H9 (cell line): ENCODE measurements around the gene ZNF3. TPM values are rescaled to one million over a fixed set of nuclear protein-coding genes. Genes with fewer than 3 reads are reported as not detected.

Experiments used
- DNase-seq: peaks from one replicate; pipeline ENCODE4 v3.0.0-alpha.2; 2017
- H2AFZ ChIP-seq: one replicate; pipeline ENCODE4 v1.6.1; 2013; ENCODE audit warnings: mild to moderate bottlenecking, low read length, control low read depth, moderate library complexity
- H2AK5ac ChIP-seq: 2 replicates; pipeline ENCODE4 v1.6.1; 2013; ENCODE audit warnings: low read length, control low read depth, mixed read lengths; ENCODE audit not compliant: insufficient read length
- H2BK120ac ChIP-seq: one replicate; pipeline ENCODE4 v1.6.1; 2013; ENCODE audit warnings: low read depth, mild to moderate bottlenecking, low read length, control low read depth, inconsistent platforms; ENCODE audit not compliant: poor library complexity, severe bottlenecking
- H2BK12ac ChIP-seq: 2 replicates; pipeline ENCODE4 v1.6.1; 2013; ENCODE audit warnings: low read length, control low read depth, mixed read lengths, low read depth; ENCODE audit not compliant: insufficient read length
- H2BK15ac ChIP-seq: 2 replicates; pipeline ENCODE4 v1.6.1; 2013; ENCODE audit warnings: low read depth, low read length, control low read depth
- H2BK20ac ChIP-seq: one replicate; pipeline ENCODE4 v1.6.1; 2013; ENCODE audit warnings: low read depth, mild to moderate bottlenecking, low read length, control low read depth, inconsistent platforms; ENCODE audit not compliant: poor library complexity, severe bottlenecking
- H2BK5ac ChIP-seq: 2 replicates; pipeline ENCODE4 v1.6.1; 2013; ENCODE audit warnings: low read length, control low read depth, mixed read lengths; ENCODE audit not compliant: insufficient read length
- H3K14ac ChIP-seq: 2 replicates; pipeline ENCODE4 v1.6.1; 2013; ENCODE audit warnings: low read length, control low read depth; ENCODE audit not compliant: insufficient read depth
- H3K18ac ChIP-seq: 2 replicates; pipeline ENCODE4 v1.6.1; 2013; ENCODE audit warnings: low read depth, mild to moderate bottlenecking, mixed read lengths, low read length, control low read depth; ENCODE audit not compliant: insufficient read length
- H3K23ac ChIP-seq: 2 replicates; pipeline ENCODE4 v1.6.1; 2013; ENCODE audit warnings: low read length, control low read depth, mixed read lengths, low read depth; ENCODE audit not compliant: insufficient read length
- H3K23me2 ChIP-seq: 2 replicates; pipeline ENCODE4 v1.6.1; 2013; ENCODE audit warnings: low read depth, mild to moderate bottlenecking, mixed read lengths, low read length, control low read depth; ENCODE audit not compliant: insufficient read length, poor library complexity, severe bottlenecking
- H3K27ac ChIP-seq: 2 replicates; pipeline ENCODE4 v1.5.1; 2013; ENCODE audit warnings: low read length, control low read depth, mixed read lengths, low read depth; ENCODE audit not compliant: insufficient read length
- H3K27me3 ChIP-seq: 2 replicates; pipeline ENCODE4 v1.6.1; 2013; ENCODE audit warnings: low read length, control low read depth, inconsistent platforms; ENCODE audit not compliant: insufficient read depth
- H3K4ac ChIP-seq: 2 replicates; pipeline ENCODE4 v1.6.1; 2013; ENCODE audit warnings: low read depth, mild to moderate bottlenecking, control low read depth, inconsistent platforms, low read length, moderate library complexity
- H3K4me1 ChIP-seq: 2 replicates; pipeline ENCODE4 v1.6.1; 2013; ENCODE audit warnings: low read length, control low read depth, inconsistent platforms; ENCODE audit not compliant: insufficient read depth
- H3K4me2 ChIP-seq: 2 replicates; pipeline ENCODE4 v1.6.1; 2013; ENCODE audit warnings: low read length, control low read depth, mixed read lengths; ENCODE audit not compliant: insufficient read length, insufficient read depth
- H3K56ac ChIP-seq: 2 replicates; pipeline ENCODE4 v1.6.1; 2013; ENCODE audit warnings: low read depth, mild to moderate bottlenecking, mixed read lengths, low read length, control low read depth; ENCODE audit not compliant: insufficient read length
- H3K79me1 ChIP-seq: 2 replicates; pipeline ENCODE4 v1.6.1; 2013; ENCODE audit warnings: low read depth, mild to moderate bottlenecking, moderate library complexity, low read length, control low read depth, inconsistent platforms; ENCODE audit not compliant: insufficient read depth, poor library complexity, severe bottlenecking
- H3K79me2 ChIP-seq: 2 replicates; pipeline ENCODE4 v1.6.1; 2013; ENCODE audit warnings: low read length, control low read depth, inconsistent platforms; ENCODE audit not compliant: insufficient read depth
- H3K9ac ChIP-seq: 2 replicates; pipeline ENCODE4 v1.6.1; 2013; ENCODE audit warnings: low read length, control low read depth, mixed read lengths; ENCODE audit not compliant: insufficient read length; ENCODE audit errors: extremely low read depth
- H3K9me3 ChIP-seq: one replicate; pipeline ENCODE4 v1.6.1; 2013; ENCODE audit warnings: low read depth, low read length, inconsistent platforms; ENCODE audit not compliant: control insufficient read depth
- H3T11ph ChIP-seq: one replicate; pipeline ENCODE4 v1.6.1; 2013; ENCODE audit warnings: mild to moderate bottlenecking, low read length, control low read depth, inconsistent platforms
- H4K20me1 ChIP-seq: one replicate; pipeline ENCODE4 v1.6.1; 2013; ENCODE audit not compliant: control insufficient read depth, insufficient read length, insufficient read depth
- H4K5ac ChIP-seq: 2 replicates; pipeline ENCODE4 v1.6.1; 2013; ENCODE audit warnings: low read depth, mild to moderate bottlenecking, mixed read lengths, low read length, control low read depth; ENCODE audit not compliant: insufficient read length
- H4K8ac ChIP-seq: replicated peaks from 2 replicates; pipeline ENCODE4 v1.6.1; 2013; ENCODE audit warnings: low read length, control low read depth, mixed read lengths, low read depth; ENCODE audit not compliant: insufficient read length
- H4K91ac ChIP-seq: 2 replicates; pipeline ENCODE4 v1.6.1; 2013; ENCODE audit warnings: low read depth, mild to moderate bottlenecking, moderate library complexity, mixed read lengths, low read length, control low read depth; ENCODE audit not compliant: insufficient read length
- H3K27ac Mint-ChIP-seq, 3 experiments: 2 replicates in 2 of 3; 3 replicates in 1 of 3; pipeline ENCODE4 v1.8.0; 2020 to 2021; ENCODE audit warnings: mixed read lengths in 3 of 3, mild to moderate bottlenecking in 1 of 3, moderate library complexity in 1 of 3
- H3K27me3 Mint-ChIP-seq: 2 replicates; pipeline ENCODE4 v1.8.0; 2021; ENCODE audit warnings: low read depth, mild to moderate bottlenecking, moderate library complexity, mixed read lengths
- H3K36me3 Mint-ChIP-seq, 3 experiments: 2 replicates in 2 of 3; 3 replicates in 1 of 3; pipeline ENCODE4 v1.8.0; 2020 to 2021; ENCODE audit warnings: low read depth in 3 of 3, mixed read lengths in 3 of 3; ENCODE audit not compliant: insufficient read depth in 1 of 3
- H3K4me1 Mint-ChIP-seq, 2 experiments: 2 replicates each; pipeline ENCODE4 v1.8.0; 2020; ENCODE audit warnings: mixed read lengths in 2 of 2
- H3K4me3 Mint-ChIP-seq, 2 experiments: 2 replicates in 1 of 2; 3 replicates in 1 of 2; pipeline ENCODE4 v1.8.0; 2020 to 2021; ENCODE audit warnings: mild to moderate bottlenecking in 2 of 2, mixed read lengths in 2 of 2, moderate library complexity in 1 of 2
- H3K9me3 Mint-ChIP-seq, 2 experiments: 2 replicates in 1 of 2; 3 replicates in 1 of 2; pipeline ENCODE4 v1.8.0; 2020; ENCODE audit warnings: mild to moderate bottlenecking in 2 of 2, mixed read lengths in 2 of 2, moderate library complexity in 1 of 2
- CTCF ChIP-seq: fragments of 200-600 bp; sonication (generic); conservative IDR thresholded peaks from 3 replicates; pipeline ENCODE4 v1.8.0; 2021; ENCODE audit warnings: antibody characterized with exemption, mild to moderate bottlenecking
- WGBS: extraction: QIAGEN DNeasy Blood & Tissue Kit; methylation state at CpG from one replicate; pipeline ENCODE4 v1.1.7; 2013; ENCODE audit warnings: missing lambda C conversion rate, low lambda C conversion rate, mixed read lengths; ENCODE audit not compliant: insufficient read length; ENCODE audit errors: extremely low coverage; 5-methylcytosine and 5-hydroxymethylcytosine counted together
- total RNA-seq: library from RNA; stranded (reverse); gene quantifications from 2 replicates; pipeline ENCODE4 v1.2.1, GENCODE V29; 2021

ZNF3 gene
- total RNA-seq, 1 experiment from 2014 or later: 60.4 TPM

DNA sequence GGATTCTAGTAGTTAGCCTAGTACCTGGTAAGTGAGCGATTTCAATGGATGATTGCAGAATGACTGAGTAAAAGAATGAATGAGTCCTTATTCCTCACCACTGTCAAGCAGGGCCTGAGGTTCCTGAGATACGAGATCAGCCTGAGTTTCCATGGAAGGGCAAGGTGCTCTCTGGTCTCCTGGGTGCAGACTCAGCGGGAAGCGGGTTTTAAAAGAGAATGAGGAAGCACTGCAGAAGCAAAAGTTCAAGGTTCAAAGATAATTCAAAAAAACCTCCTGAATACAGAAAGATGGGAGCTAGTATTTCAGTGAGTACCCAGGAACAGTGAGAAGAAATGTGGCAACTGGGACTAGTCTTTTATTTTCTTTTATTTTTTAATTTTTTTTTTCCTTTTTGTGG is 4.3 kb downstream of the ZNF3 start:
- Histone ChIP-seq H2AK5ac (no peak overlapping the region), H3K23me2 (peaks cover 6% of the 10 kb centered on the region), H3K18ac (no peak overlapping the region), H2BK5ac (no peak overlapping the region), H3K79me2 (peaks cover 32% of the 10 kb centered on the region), H3K56ac (no peak overlapping the region), H2BK15ac (no peak overlapping the region), H3K4ac (no peak overlapping the region), H2AFZ (no peak overlapping the region), H3K23ac (no peak overlapping the region), H3K9ac (no peak overlapping the region), H3K79me1 (no peaks in the 10 kb centered on the region), H3K14ac (no peak overlapping the region), H4K8ac (no peak overlapping the region), H3K9me3 (peaks cover 34% of the 10 kb centered on the region), H4K91ac (no peak overlapping the region), H3K4me1 (peaks cover 3% of the 10 kb centered on the region; the same call in 1 of the 2 replicates), H2BK12ac (no peak overlapping the region), H3K27ac (no peak overlapping the region), H2BK120ac (no peak overlapping the region), H3K27me3 (no peaks in the 10 kb centered on the region), H3T11ph (no peak overlapping the region), H2BK20ac (no peak overlapping the region), H4K20me1 (no peaks in the 10 kb centered on the region), H3K4me2 (no peak overlapping the region), H4K5ac (no peak overlapping the region)
- WGBS: no CpG with 5 or more reads among the region's 4 CpGs
- Mint-ChIP-seq H3K36me3 (peaks cover 84 to 86% (median 86%) of the 10 kb centered on the region in 3 experiments), H3K4me3 (no peak overlapping the region), H3K4me1 (peaks cover 7 to 14% of the 10 kb centered on the region in 2 experiments), H3K27ac (0 out of 7 replicates have a peak overlapping the region, but pooled peaks of 1 of the 3 experiments have one; percentile 43), H3K27me3 (no peaks in the 10 kb centered on the region), H3K9me3 (peaks cover 48 to 73% of the 10 kb centered on the region in 2 experiments)
- TF ChIP-seq CTCF: no peak
- DNase-seq: no peak
